HG03196 (cell line): ENCODE data around the gene IYD.
A peak's percentile ranks its signal among the peaks of the same experiment; 100 is the strongest.

Experiments
- ATAC-seq: cut with Tn5 transposase; IDR thresholded peaks from one replicate; pipeline ENCODE4 v1.9.1; 2021; ENCODE audit not compliant: unreplicated experiment

The IYD gene, protein sequence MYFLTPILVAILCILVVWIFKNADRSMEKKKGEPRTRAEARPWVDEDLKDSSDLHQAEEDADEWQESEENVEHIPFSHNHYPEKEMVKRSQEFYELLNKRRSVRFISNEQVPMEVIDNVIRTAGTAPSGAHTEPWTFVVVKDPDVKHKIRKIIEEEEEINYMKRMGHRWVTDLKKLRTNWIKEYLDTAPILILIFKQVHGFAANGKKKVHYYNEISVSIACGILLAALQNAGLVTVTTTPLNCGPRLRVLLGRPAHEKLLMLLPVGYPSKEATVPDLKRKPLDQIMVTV

DNA sequence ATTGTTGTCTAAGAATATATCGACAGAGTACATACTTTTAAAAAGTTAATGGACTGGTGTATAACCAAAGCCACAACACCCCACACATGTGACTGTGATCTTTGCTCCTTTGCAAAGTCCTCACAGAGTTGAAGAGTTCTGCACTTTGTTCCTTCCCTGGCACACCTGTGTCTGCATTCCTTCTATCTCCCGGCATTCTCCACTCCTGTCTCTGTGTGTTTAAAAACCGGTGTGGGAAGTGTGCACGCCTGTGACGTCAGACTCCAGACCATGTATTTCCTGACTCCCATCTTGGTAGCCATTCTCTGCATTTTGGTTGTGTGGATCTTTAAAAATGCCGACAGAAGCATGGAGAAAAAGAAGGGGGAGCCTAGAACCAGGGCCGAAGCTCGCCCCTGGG lies at the start of gene IYD:
Gene IYD (plus strand): TSS at position 251 of the 400 bp plus-strand sequence. CDS start 20 bp downstream, at position 271.
- no peak for ATAC-seq

- no peak for ATAC-seq
Measured at GRCh38 chr6:150319924-150320323, 48.9 kb upstream of the IYD start.

GRCh38 chr6:150320442-150320841 lies 48.4 kb upstream of the IYD start:
- no peak for ATAC-seq

GRCh38 chr6:150322466-150322871 lies 46.3 kb upstream of the IYD start:
- no peak for ATAC-seq

DNA sequence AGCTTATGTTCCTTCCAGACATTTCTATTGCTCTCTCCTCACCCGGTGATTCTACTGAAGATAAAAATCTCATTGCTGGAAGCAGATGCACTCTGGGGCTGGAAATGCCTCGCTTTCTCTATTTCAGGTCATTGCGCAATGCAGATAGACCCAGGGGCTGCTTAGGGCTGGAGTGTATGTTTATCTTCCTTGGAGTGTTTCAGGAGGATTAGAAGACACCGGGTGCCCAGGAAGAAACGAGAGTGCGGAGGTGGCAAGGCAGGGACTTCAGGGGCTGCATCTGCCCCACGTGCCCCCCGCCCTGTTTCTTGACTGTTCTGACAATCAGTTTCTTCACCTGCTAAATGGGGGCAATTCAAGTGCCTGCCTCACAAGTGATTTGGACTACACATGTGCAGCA lies 45.6 kb upstream of the IYD start:
- ATAC-seq = no peak

GRCh38 chr6:150324044-150324443 lies 44.8 kb upstream of the IYD start:
- ATAC-seq = no peak

DNA sequence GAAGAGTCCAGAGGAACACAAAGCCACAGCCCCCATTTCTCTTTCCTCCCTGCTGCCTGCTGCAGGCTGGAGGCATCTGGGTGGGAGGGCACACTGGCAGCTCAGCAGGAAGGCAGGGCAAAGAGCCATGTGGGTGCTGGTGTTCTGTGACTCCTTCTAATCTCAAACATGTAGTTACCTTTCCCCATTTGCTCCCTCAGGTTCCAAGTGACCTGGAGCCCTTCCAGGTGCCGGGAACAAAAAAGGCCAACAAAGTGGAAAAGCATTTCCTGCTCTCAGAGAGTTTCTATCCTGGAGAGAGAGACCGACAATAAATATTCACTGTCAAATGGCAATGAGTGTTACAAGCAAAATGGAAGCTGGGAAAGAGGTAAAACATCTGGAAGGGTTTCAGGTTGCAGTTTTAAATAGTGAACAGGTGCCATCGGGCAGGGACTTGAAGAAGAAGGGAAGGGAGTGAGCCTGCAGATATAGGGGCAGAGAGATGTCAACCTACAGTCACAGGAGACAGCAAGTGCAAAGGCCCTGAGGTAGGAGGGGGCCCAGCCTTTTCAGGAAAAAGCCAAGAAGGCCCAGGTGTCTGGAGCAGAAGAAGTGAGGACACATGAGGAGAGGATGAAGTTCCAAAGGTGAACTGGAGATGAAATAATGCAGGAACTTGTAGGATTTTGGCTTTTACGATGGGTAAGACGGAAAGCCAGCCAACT lies 43.6 kb upstream of the IYD start:
- no peak for ATAC-seq

DNA sequence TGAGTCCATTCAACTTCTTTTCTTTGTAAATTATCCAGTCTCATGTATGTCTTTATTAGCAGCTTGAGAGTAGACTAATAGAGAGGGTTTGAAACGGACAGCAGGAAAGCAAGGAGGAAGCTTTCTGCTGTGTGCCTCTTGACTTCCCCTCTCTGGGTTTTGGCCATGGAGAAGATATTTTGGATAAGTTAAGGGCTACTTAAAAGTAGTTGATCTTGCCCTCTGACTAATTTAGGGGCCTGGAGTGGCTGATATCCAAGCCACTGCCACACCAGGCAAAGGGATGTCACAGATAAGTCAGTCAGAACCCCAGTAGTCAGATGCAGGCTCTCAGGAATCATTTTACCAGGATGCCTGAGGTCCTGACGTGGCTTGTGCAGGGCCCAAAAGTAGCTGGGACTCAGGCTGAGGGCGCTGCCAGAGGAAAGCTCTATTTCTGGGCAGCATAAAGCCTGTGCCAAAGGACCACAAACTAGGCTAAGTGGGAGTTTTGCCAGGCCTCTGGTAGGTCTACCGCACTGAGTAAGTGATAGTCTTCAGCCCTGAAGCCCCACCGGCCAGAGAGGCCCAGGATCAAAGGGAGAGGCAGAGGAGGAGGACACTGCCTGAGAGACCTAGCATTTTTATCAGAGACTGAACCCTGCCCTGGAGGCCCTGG lies 41.6 kb upstream of the IYD start:
- ATAC-seq = no peak

GRCh38 chr6:150328744-150329405 lies 39.9 kb upstream of the IYD start:
- no peak for ATAC-seq

DNA sequence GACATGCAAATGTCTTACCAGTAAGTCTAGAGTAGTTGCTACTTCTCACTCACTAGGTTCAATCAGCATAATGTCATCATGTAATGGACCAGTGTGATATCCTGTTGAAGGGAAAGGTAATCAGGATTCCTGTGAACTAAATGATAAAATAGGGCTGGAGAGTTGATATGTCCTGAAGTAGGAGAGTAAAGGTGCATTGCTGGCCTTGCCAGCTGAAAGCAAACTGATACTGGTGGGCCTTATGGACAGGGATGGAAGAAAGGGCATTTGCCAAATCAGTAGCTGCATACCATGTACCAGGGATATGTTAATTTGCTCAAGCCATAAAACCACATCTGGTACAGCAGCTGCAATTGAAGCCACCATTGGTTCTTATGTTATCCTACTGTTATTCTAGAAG lies 37.5 kb upstream of the IYD start:
- no peak for ATAC-seq

DNA sequence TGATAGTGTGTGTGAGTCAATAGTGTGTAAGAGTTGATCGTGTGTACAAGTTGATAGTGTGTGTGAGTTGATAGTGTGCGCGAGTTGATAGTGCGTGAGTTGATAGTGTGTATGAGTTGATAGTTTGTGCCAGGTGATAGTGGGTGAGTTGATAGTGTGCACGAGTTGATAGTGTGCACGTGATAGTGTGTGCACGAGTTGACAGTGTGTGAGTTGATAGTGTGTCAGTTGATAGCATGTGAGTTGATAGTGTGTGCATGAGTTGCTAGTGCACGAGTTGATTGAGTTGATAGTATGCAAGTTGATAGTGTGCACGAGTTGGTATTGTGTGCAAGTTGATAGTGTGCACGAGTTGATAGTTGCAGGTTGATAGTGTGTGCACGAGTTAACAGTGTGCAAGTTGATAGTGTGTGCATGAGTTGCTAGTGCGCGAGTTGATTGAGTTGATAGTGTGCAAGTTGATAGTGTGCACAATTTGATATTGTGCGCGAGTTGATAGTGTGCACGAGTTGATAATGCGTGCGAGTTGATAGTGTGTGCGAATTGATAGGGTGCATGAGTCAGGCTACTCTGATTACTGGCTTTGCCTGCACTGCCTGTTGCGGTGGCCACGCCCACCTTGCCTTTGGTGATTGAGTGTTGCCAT lies 35.8 kb upstream of the IYD start:
- ATAC-seq = no peak

GRCh38 chr6:150333585-150333941 lies 35.2 kb upstream of the IYD start:
- ATAC-seq = no peak

DNA sequence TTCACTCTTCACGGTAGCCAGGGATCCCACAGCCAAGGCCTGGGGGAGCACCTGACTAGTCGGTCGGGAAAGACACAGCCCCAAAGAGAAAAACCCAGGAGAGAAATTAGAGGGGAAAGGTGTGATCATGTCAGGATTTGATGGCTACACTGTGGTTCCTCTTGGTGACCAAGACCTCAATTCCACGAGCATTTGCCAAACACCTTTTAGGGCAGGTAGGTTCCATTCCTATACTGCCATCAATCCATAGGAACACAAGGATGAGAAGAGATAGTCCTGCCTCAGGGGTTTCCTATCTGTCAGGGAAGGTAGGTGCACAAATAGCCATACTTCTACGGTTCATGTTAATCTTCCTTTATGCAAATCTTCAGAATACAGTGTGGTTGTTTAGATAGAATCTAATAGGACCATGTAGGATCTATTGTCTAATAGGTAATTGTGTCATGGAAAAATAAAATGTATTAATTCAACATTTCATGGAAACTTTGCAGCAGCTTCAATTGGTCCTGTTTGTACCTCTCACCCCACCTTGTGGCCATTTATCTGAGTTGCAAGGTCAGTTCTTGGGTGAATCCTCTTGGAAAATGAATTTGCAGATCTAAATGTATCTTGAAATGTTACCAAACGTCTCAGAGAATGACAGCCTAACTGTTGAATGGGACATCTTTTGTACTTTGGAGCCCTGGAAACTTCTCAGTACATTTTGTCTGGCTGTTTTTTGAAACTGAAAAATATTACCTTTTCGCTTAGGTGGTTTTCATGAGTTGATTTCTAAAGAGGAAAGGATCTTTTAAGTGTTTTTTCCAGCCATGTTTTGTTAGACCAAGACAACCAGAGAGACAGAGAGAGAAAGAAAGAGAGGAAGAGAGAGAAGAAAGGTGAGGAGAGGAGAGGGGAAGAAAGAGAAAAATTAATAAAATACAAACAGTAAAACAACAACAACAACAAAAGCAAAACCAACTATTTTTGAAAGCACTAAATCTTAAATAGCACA lies 33.7 kb upstream of the IYD start:
- no peak for ATAC-seq

GRCh38 chr6:150336299-150336698 lies 32.5 kb upstream of the IYD start:
- peak; percentile 63 for ATAC-seq

DNA sequence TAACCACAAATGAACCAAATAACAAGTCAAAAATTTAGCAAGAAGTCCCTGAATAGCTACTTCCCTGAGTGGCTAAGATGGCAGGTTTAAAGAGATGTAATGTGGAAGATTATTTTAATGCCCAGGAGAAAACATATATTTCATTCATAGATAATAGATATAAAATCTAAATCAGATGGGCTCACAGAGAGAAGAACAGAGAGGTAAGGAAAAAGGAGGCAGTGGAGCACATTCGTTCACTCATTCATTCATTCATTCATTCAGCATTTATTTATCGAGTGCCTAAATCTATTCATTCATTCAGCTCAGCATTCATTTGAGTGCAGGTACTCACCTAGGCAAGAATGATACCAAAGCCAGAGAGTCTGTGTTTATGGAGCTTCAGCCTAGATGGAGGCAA lies 32.1 kb upstream of the IYD start:
- ATAC-seq = no peak

GRCh38 chr6:150342126-150342525 lies 26.7 kb upstream of the IYD start:
- no peak for ATAC-seq

DNA sequence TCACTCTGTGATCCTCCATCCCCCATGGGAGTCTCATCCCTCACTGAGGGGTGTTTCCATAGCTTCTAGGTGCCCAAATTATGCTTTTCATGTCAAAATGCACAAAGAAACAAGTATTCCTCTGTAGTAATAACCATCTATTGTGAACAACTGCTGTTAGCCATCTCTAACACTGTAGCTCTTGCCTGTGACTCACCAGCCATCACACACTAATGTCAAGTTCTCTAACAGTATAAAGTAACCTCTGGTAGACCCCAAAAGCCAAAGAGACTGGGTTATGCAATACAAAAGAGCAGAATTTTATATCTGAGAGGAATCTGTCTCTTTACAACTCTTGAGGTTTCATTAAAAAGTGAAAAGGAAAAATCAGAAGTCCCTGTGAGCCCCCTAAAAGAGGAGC lies 25.4 kb upstream of the IYD start:
- ATAC-seq = no peak

DNA sequence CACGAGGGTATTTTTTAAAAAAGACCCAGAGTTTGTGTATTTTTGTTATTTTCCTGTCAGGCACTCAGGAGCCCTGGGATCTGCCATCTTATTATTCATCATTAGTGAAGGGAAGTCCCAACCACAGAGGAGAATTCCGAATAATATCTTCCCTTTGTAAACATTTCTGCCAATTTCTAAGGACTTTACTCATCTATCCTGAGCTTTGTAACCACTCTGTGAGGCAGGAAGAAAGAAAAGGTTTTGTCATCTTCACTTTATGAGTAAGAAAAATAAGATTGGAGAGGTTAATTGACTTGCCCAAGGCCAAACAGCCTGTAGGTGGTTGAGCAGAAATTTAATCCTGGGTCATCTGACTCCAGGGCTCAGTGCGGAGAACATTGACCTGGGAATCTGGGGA lies 23.0 kb upstream of the IYD start:
- ATAC-seq = no peak

GRCh38 chr6:150346346-150346745 lies 22.5 kb upstream of the IYD start:
- ATAC-seq = no peak

- no peak for ATAC-seq
Measured at GRCh38 chr6:150347845-150348244, 21.0 kb upstream of the IYD start.
